ENCODE results near the gene RFX2.
"Not testable (repeated sequence)": the region's sequence is repeated elsewhere in the genome, so short reads cannot be mapped to it uniquely, and the experiment has no call there.

Gene RFX2

GRCh38 chr19:5966941-5967340 is 143.4 kb downstream of the RFX2 start:
- DNase-seq = no peak

DNA sequence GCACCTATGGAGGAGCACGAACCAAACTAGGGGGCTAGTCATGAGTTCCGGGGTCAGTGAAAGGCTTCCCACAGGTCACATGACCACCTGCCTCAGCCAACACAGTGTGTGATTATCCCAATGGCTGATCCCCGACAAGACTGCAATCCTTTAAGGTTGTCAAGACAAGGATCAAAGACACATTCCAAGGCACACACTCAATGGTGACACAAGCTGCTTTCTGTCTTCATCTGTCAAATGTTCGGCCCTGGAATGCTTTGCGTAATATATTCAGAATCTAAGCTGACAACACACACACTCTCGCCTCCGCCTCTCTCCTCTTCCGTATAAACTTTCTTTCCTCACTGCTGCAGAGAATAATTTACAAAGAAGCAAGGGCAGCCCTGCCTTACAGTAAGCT is 144.1 kb downstream of the RFX2 start:
- DNase-seq = no peak

DNA sequence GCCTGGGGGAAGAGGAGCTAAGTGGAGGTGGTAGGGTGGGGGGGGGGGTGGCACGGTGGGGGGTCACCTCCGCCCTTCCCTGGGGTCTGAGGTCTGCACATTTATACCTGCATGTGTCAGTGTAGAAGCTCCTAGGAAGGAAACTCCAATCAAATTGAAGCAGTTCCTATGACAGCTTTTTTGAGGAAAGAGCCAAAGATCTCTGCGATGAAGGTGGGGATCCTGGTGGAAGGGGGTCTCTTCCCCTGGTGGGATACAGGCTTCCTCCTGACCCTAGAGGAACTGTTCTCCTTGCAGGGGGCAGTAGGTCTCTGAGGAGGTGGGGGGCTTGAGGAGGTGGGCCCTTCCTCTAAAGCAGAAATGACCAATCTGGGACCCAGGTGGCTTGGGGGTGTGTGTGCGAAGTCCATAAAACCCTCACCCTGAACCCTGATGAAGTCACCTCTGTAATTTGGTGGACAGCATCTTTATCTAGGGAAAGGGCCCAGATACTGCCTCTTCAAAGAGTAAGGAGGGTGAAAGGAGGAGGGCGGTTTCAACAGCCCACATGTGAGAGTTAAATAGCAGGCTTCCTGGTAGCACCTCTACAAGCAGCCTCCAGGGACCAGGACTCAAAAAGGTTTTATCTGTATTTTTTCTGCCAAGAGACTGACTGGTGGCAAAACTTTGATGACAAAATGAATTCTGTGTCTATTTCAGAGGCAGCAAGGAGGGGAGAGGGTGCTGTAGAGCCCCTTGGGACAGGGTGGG is 145.3 kb downstream of the RFX2 start:
- DNase-seq = no peak

DNA sequence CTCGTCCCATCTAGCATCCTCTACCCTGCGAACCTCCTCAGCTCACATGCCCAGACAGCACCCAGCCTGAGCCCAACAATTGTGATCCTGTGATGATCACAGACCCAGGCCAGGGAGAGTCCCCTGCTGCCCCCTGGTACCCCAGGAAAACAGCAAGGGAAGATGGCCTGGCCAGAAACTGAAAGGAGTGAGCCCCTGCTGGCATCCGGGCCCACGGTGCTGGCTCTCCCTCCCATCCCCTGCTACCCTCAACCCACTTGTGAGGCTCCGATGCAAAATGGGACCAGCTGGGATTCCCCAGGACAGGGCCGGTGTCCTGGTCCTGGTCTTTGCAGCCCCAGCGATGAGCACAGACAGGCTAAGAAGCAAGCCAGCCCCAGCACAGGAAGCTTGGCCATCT is 146.4 kb downstream of the RFX2 start:
- no peak for DNase-seq

- DNase-seq = not testable (repeated sequence)
These were observed 147.0 kb downstream of the RFX2 start for GRCh38 chr19:5963259-5963658.

DNA sequence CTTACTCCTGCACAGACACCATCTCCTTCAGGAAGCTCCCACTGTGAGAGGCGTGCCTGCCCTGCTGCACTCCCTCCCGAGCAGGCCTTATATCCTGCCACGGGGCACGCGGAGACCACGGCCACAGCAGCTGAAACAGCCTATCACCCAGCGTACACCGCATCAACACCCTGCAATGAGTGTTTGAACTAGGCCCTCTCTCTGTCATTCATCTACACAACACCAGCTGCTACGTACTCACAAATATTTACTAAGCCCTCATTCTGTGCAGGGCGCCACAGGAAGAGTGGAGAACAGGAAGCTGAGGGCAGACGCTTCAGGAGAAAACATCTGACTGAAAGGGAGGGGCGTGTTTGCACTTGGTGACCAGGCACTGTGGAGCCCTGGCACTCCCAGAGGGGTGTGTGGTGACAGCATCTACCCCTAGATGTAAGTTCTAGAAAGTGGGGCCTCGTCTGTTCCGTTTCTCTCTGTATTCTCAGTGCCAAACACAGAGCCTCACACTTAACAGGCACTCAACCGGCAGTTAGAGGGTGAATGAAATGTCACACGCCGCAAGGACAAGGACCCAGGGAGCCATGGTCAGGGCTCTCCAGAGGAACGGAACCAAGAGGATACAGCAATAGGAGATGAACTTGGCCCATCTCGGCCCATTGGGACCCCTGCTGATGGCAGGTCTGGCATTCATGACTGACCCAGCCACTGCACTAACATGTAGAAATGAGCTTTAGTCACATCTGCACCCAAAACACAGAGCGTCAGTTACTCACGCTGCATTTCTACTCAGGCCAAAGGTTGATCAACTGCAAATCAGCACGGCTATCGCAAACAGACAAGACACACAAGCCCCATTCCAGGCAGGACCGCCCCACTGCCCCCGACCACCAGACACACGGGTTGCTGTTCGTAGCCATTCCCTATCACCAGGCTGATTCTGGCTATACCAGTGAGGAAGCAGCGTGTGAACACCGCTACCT is 148.0 kb downstream of the RFX2 start:
- DNase-seq = peak; percentile 62

- DNase-seq = not testable (repeated sequence)
These were observed 148.7 kb downstream of the RFX2 start for GRCh38 chr19:5961641-5961968.

GRCh38 chr19:5960005-5961001 is 150.0 kb downstream of the RFX2 start:
- DNase-seq = no peak

- no peak for DNase-seq
These were observed 150.9 kb downstream of the RFX2 start for GRCh38 chr19:5959260-5960004.

DNA sequence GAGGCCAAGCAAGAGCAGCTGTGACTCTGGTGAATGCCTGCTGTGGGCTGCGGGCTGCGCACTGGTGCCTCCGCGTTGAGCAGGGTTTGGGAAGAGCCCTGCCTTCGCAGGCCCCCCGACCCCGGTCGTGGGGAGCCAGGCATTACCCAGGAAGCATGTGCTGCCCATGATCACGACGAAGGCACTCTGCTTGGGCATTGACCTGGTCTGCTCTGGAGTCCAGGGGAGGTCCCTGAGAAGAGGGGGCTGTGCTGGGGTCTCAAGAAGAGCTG is 151.5 kb downstream of the RFX2 start:
- DNase-seq = no peak

DNA sequence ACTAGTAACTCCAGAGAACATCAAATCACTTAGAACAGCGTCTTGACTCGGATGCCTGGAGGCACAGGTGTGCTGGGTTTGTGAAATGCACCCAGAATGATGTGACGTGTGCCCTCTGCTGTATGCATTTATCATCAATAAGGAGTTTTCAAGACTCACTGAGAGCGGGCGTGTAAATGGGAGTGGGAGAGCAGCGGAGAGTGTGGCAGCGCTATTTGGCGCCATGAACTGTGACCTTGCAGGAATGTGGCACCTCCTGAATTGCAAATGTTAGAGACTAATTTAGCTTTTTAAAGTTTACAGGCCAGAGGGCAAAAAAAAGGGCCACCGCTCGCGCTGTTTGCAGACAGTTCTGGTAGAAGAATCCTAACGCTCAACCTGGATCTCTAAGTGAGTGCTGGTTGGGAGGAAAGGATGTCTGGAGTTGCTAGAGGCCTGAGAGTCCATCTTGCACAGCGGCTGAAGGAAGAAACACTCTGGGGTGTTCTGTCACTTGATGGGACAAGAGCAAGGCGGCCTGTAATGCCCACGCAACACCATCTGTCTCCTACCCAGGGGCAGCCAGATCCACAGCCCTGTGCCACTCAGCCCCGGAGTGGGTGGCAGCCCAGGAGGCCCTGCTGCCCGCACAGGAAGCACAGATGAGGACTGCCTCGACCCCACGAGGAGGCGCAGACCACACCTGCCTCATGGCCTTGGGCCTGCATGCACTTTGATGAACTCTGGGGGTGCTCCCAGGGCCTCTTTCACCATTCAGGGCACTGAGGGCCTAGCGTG is 152.0 kb downstream of the RFX2 start:
- no peak for DNase-seq

- no peak for DNase-seq
These were observed 153.1 kb downstream of the RFX2 start for GRCh38 chr19:5957170-5957569.

- DNase-seq = no peak
These were observed 153.6 kb downstream of the RFX2 start for GRCh38 chr19:5956728-5957127.

GRCh38 chr19:5956323-5956722 is 154.0 kb downstream of the RFX2 start:
- DNase-seq = no peak

GRCh38 chr19:5955636-5955935 is 154.7 kb downstream of the RFX2 start:
- DNase-seq = no peak

- DNase-seq = no peak
These were observed 156.0 kb downstream of the RFX2 start for GRCh38 chr19:5954293-5954692.

- peak; percentile 38 for DNase-seq
These were observed 156.6 kb downstream of the RFX2 start for GRCh38 chr19:5953680-5954213.

- no peak for DNase-seq
These were observed 157.2 kb downstream of the RFX2 start for GRCh38 chr19:5953030-5953589.

DNA sequence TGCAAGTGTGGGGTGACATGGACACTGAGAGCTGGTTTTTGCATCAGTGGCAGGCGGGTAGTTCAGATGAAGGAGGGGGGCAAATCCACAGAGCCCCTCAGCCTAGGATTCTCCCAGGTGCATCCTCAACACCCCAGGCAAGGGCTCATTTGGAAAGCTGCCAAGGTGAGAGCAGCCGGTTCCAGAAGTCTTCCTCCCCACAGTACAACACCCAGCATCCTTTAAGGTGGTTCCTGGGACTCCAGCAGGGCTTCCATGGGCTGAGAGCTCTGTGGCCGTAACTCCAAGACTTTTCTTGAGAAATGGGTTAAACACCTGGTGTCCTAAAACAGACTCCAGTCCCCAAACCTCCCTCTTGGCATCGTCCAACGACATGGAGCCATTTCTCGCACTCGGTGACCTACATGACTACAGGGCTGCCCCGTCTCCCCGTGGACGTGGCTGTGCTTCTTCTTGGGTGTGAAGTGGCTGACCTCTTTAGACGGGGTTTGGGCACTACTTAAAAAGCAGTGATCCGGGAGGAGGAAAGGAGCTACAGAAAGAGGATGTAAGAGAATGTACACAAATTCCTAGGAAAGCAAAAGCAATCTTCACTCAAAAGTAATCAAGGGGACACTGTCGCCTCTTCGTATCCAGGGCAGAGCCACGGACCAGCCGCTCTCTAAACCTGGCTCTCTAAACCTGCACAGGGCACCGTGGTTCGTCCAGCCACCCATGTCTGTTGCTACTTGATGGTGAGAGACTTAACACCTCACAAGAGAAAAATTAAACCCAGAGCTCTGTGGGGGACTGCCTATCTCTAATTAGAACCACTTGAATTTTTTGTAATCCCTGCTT is 157.9 kb downstream of the RFX2 start:
- no peak for DNase-seq

DNA sequence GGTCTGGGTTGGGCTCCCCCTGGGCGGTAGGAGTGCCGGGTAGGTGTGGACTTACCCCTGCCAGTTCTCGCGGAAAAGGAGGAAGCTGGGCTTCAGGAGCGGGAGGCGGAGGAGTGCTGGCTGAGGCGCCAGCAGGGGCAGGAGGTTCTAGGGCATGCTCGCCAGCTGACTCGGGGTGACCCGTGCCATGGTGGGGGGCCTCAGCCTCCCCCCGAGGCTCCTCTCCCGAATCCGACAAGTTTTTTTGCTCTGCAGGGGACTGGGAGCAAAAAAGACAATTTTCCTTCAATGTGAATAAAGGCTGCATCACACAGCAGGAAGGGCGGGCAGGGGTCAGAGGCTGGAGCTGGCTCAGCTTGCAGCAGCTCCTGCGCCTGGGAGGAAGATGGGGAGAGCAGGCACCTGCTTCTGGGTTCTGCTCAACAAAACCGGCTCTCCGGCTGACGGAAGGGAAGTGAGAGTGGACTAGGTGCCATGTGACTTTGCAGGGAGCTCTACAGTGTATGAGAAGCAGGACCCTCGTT is 158.9 kb downstream of the RFX2 start:
- DNase-seq = no peak

Data from activated CD4-positive, CD25-positive, alpha-beta regulatory T cell treated with anti-CD3 and anti-CD28 coated beads, Interleukin-2, amount 50 U/mL, for 72 hours (primary cell).